Heart right ventricle (tissue), 16 donors: ENCODE measurements around the gene CD6. TPM values are rescaled to one million over a fixed set of nuclear protein-coding genes. Genes with fewer than 3 reads are reported as not detected.

Source experiments
- ATAC-seq, 8 donors: fragments of 200-7000 bp; cut with Tn5 transposase; one replicate each; pipeline ENCODE4 v1.9.1; 2020; ENCODE audit warnings: mild to moderate bottlenecking in 8 of 8, moderate library complexity in 8 of 8, moderate number of reproducible peaks in 1 of 8
- DNase-seq, 2 donors: peaks; one replicate each; pipeline ENCODE4 v3.0.0-alpha.2; 2020
- H3K27ac ChIP-seq, 10 donors: fragments of 200-600 bp; sonication (generic) in 2 of 10; one replicate each; pipeline versions ENCODE4 v1.5.0 to v1.8.0; 2020 to 2022; ENCODE audit warnings: mild to moderate bottlenecking in 3 of 10
- H3K27me3 ChIP-seq, 7 donors: fragments of 200-600 bp; one replicate each; pipeline ENCODE4 v1.8.0; 2021 to 2022; ENCODE audit warnings: mild to moderate bottlenecking in 2 of 7
- H3K36me3 ChIP-seq, 9 donors: fragments of 200-600 bp; sonication (generic) in 1 of 9; one replicate each; pipeline versions ENCODE4 v1.5.0 to v1.8.0; 2020 to 2022; ENCODE audit warnings: mild to moderate bottlenecking in 2 of 9
- H3K4me1 ChIP-seq, 9 donors: fragments of 200-600 bp; sonication (generic) in 1 of 9; one replicate each; pipeline versions ENCODE4 v1.5.0 to v1.8.0; 2020 to 2022; ENCODE audit warnings: mild to moderate bottlenecking in 4 of 9
- H3K4me3 ChIP-seq, 10 donors: fragments of 200-600 bp; sonication (generic) in 2 of 10; one replicate each; pipeline versions ENCODE4 v1.5.0 to v1.8.0; 2020 to 2022; ENCODE audit warnings: mild to moderate bottlenecking in 7 of 10, moderate library complexity in 2 of 10
- H3K9me3 ChIP-seq, 11 donors: fragments of 200-600 bp in 10 of 11; sonication (generic) in 2 of 11; one replicate each; pipeline versions ENCODE4 v1.5.0 to v1.8.0; 2013 to 2022; ENCODE audit warnings: mild to moderate bottlenecking in 2 of 11, control low read depth in 1 of 11, moderate library complexity in 1 of 11
- CTCF ChIP-seq, 9 donors: fragments of 200-600 bp; sonication (generic) in 2 of 9; IDR thresholded peaks; one replicate each; pipeline versions ENCODE4 v1.5.0 to v1.8.0; 2021 to 2022; ENCODE audit warnings: antibody characterized with exemption in 9 of 9, mild to moderate bottlenecking in 5 of 9, moderate library complexity in 1 of 9
- WGBS, 2 donors: extraction: QIAGEN DNeasy Blood & Tissue Kit; methylation state at CpG; one replicate each; pipeline ENCODE4 v1.1.7; 2013; ENCODE audit warnings: inconsistent platforms in 1 of 2; 5-methylcytosine and 5-hydroxymethylcytosine counted together
- intact Hi-C, 10 donors: fragments of 100-400 bp; cut with DNase I; formaldehyde crosslinking; loops; one replicate each; pipeline versions ENCODE4 v1.11.1 to v1.14.2; 2022
- polyA plus RNA-seq, 2 donors: library from polyadenylated mRNA; stranded (reverse); fragments of 200-250 nt; gene quantifications; one replicate each; pipeline ENCODE4 v1.2.3, GENCODE V29; 2013
- total RNA-seq, 10 donors: library from RNA; stranded (reverse); fragmentation: NEBNext Ultra II Directional in 3 of 10; extraction: Animal tissue kit (Norgen Biotek cat#: 25700) in 3 of 10; gene quantifications; one replicate each; pipeline versions ENCODE4 v1.2.1 to v1.2.4, GENCODE V29; 2021 to 2023
- donor health status: Arrhythmogenic right ventricular cardiomyopathy.
- donor health status: ischemic (EF 13 %, LVEDD 7.1; RV severe dilation, severe dysfunction).
- donor health status: healthy with polysubstance abuse.
- donor health status: DM: no; HTN: yes; CAD: no.
- donor health status: DM: no; HTN: no; CAD: no.
- donor health status: ischemic (EF 25% LVEDD 6.9; RV normal size, moderate dysfunction).
- donor health status: ischemic (EF 25% LVEDD 5.7; RV mildly dilated, moderate dysfunction).
- donor health status: healthy.
- donor health status: DM: yes; HTN: yes; CAD: no.
- donor health status: Ischemic cardiomyopathy.
- donor health status: ischemic (EF 35%, LVEDD 5.7; RV mildly dilated, moderate dysfunction).
- donor health status: nonischemic (EF 11% LVEDD 7.7; RV severe dilation, severe dysfunction).
- donor health status: DM: yes; HTN: yes; CAD: no.
- donor health status: PGD.
- donor health status: ischemic (EF 29% LVEDD 5.4; RV normal size, mild dysfunction).
- donor health status: nonischemic (EF 23%, LVEDD 6.1; RV moderate dilation, normal function).

CD6 gene
- total and polyA plus RNA-seq, 12 donors, result 0.07 to 4.5 (median 0.34) TPM; not detected in 1

- 95 to 96% methylated on average over 4 of the region's 4 CpGs for WGBS, 2 donors
- Histone ChIP-seq H3K9me3 (no peaks in the 10 kb centered on the region), H3K27me3 (no peaks in the 10 kb centered on the region), H3K27ac (no peak overlapping the region), H3K4me1 (peaks cover 0 to 4% (median 0%) of the 10 kb centered on the region in 9 donors), H3K4me3 (no peak overlapping the region), H3K36me3 (no peaks in the 10 kb centered on the region)
- no peak for TF ChIP-seq CTCF (IDR thresholded peaks at IDR 0.05)
- intact Hi-C loops, result no loop called here
- no peak for ATAC-seq
- no peak for DNase-seq
Measured at GRCh38 chr11:61033417-61033816, 61.9 kb downstream of the CD6 start.

DNA sequence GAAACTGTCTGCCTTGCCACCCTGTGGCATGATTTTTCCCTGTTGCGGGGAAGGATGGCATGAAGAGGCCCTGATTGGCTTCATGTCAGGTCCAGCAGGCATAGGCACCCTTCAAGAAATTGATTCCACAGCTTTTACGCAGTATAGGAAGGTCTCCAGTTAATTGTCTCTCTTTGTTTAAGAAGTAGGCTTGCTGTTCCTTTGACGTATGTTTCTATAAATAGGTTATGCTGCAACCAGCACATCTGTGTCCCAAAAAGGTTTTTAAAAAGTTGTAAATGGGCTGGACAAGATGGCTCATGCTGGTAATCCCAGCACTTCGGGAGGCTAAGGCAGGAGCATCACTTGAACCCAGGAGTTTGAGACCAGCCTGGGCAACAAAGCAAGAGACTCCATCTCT, 62.6 kb downstream of the CD6 start:
- intact Hi-C loops, result no loop called here
- Histone ChIP-seq H3K9me3 (no peaks in the 10 kb centered on the region), H3K27me3 (no peaks in the 10 kb centered on the region), H3K36me3 (no peaks in the 10 kb centered on the region), H3K27ac (no peak overlapping the region), H3K4me1 (no peaks in the 10 kb centered on the region), H3K4me3 (no peak overlapping the region)
- no peak for DNase-seq
- no peak for TF ChIP-seq CTCF (IDR thresholded peaks at IDR 0.05)
- ATAC-seq, result no peak
- WGBS, 2 donors, result 81 to 86% methylated on average over 4 of the region's 4 CpGs

DNA sequence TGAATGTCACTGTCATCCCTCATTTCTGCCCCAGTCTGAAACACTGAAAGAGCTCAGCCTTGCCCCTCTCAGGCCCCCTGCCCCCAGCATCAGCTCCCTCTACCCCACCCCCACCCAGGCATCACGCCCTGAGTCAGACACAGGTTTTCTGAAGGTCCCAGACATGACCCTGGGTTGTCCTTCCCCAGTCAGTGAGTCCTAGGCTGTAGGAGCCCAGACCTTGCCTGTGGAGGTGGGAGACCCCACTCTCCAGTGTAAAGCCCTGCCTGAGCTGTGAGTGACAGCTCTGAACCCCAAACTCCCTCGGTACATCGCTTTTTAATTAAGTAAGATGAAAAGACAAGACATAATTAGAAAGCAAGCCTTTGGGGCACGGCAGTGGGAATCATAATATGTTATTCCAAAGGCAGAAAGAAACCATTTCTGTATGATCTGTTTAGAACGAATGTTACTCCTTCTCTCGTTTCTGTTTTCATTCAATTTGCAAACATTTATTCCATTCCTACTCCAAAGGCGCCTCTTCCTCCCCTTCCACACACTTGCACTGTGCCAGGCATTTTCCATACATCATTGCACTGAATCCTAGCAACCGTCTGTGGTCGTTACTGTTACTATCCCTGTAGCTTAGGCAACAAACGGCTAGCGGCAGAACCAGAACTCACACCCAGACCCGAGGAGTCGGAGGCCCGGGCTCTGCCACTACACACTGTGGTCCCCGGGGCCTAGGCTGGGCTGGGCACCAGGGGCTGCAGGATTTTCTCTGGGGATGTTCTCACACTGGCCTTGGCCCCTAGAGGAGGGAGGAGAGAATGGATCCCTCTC, 63.4 kb downstream of the CD6 start:
- no peaks in the 10 kb centered on the region for H3K36me3 ChIP-seq
- H3K4me3 ChIP-seq, result no peak overlapping the region
- 89 to 90% methylated on average over 15 of the region's 15 CpGs for WGBS, 2 donors
- no peak for ATAC-seq
- no peaks in the 10 kb centered on the region for H3K9me3 ChIP-seq
- H3K27me3 ChIP-seq, result no peaks in the 10 kb centered on the region
- intact Hi-C loops, result no loop called here
- H3K27ac ChIP-seq, result no peak overlapping the region
- H3K4me1 ChIP-seq, result peaks cover 0 to 5% (median 0%) of the 10 kb centered on the region in 9 donors
- no peak for TF ChIP-seq CTCF (IDR thresholded peaks at IDR 0.05)
- no peak for DNase-seq

GRCh38 chr11:61035526-61035835, 64.0 kb downstream of the CD6 start:
- H3K27ac ChIP-seq, result no peak overlapping the region
- no peak for DNase-seq
- H3K9me3 ChIP-seq, result no peaks in the 10 kb centered on the region
- no peaks in the 10 kb centered on the region for H3K27me3 ChIP-seq
- intact Hi-C loops, result no loop called here
- 83 to 88% methylated on average over 10 of the region's 10 CpGs for WGBS, 2 donors
- no peak for ATAC-seq
- no peak overlapping the region for H3K4me3 ChIP-seq
- TF ChIP-seq CTCF (IDR thresholded peaks at IDR 0.05), result no peak
- H3K4me1 ChIP-seq, result peaks cover 0 to 9% (median 0%) of the 10 kb centered on the region in 9 donors
- H3K36me3 ChIP-seq, result no peaks in the 10 kb centered on the region
